Aorta (tissue), 5 donors: ENCODE data around the gene TRIM58. TPM values are rescaled to one million over a fixed set of nuclear protein-coding genes. Genes with fewer than 3 reads are reported as not detected.

Experiments used
- ATAC-seq: fragments of 200-7000 bp; cut with Tn5 transposase; one replicate; pipeline ENCODE4 v1.9.1; 2022; ENCODE audit warnings: moderate library complexity; ENCODE audit not compliant: low FRiP score
- DNase-seq, 2 donors: peaks; one replicate each; pipeline ENCODE4 v3.0.0-alpha.2; 2020
- H3K27ac ChIP-seq, 2 donors: one replicate each; pipeline ENCODE4 v1.5.1; 2013; ENCODE audit warnings: low read length in 2 of 2, mild to moderate bottlenecking in 2 of 2, moderate library complexity in 2 of 2, control low read depth in 1 of 2, inconsistent platforms in 1 of 2, low read depth in 1 of 2
- H3K27me3 ChIP-seq, 2 donors: one replicate each; pipeline ENCODE4 v1.6.1; 2013; ENCODE audit warnings: control low read depth in 1 of 2, low read length in 1 of 2, mild to moderate bottlenecking in 1 of 2, moderate library complexity in 1 of 2; ENCODE audit not compliant: insufficient read depth in 2 of 2, control insufficient read depth in 1 of 2
- H3K36me3 ChIP-seq, 2 donors: one replicate each; pipeline ENCODE4 v1.6.1; 2013; ENCODE audit warnings: control low read depth in 1 of 2, low read length in 1 of 2, mild to moderate bottlenecking in 1 of 2; ENCODE audit not compliant: insufficient read depth in 2 of 2, control insufficient read depth in 1 of 2
- H3K4me1 ChIP-seq, 2 donors: one replicate each; pipeline ENCODE4 v1.6.1; 2013; ENCODE audit warnings: low read length in 2 of 2, control low read depth in 1 of 2, mild to moderate bottlenecking in 1 of 2, moderate library complexity in 1 of 2; ENCODE audit not compliant: insufficient read depth in 2 of 2, control insufficient read depth in 1 of 2
- H3K4me3 ChIP-seq, 2 donors: one replicate each; pipeline ENCODE4 v1.5.1; 2013; ENCODE audit warnings: low read length in 2 of 2, control low read depth in 1 of 2, mild to moderate bottlenecking in 1 of 2
- H3K9me3 ChIP-seq: one replicate; pipeline ENCODE4 v1.6.1; 2013; ENCODE audit warnings: mild to moderate bottlenecking, low read length; ENCODE audit not compliant: control insufficient read depth
- WGBS, 2 donors: extraction: QIAGEN DNeasy Blood & Tissue Kit; methylation state at CpG; one replicate each; pipeline ENCODE4 v1.1.7; 2013; 5-methylcytosine and 5-hydroxymethylcytosine counted together
- intact Hi-C, 2 donors: fragments of 100-400 bp; cut with DNase I; formaldehyde crosslinking; loops; one replicate each; pipeline versions ENCODE4 v1.14.2 to v1.15.0; 2022
- polyA plus RNA-seq, 2 donors: library from polyadenylated mRNA; stranded (reverse); fragments of 200-250 nt; gene quantifications; one replicate each; pipeline ENCODE4 v1.2.3, GENCODE V29; 2013
- total RNA-seq, 2 donors: library from RNA; stranded (reverse); fragmentation: NEBNext Ultra II Directional; extraction: Animal tissue kit (Norgen Biotek cat#: 25700); gene quantifications; one replicate each; pipeline ENCODE4 v1.2.1, GENCODE V29; 2021
- donor health status: healthy with polysubstance abuse.
- donor health status: Bipolar disorder and iron deficiency.
- donor health status: DM: no; HTN: no; CAD: no.
- donor health status: DM: no; HTN: no; CAD: no.
- donor health status: DM: yes; HTN: yes; CAD: no.

TRIM58 gene
- total and polyA plus RNA-seq, 4 donors: 0.38 to 3.2 (median 1.3) TPM; not detected in 1

DNA sequence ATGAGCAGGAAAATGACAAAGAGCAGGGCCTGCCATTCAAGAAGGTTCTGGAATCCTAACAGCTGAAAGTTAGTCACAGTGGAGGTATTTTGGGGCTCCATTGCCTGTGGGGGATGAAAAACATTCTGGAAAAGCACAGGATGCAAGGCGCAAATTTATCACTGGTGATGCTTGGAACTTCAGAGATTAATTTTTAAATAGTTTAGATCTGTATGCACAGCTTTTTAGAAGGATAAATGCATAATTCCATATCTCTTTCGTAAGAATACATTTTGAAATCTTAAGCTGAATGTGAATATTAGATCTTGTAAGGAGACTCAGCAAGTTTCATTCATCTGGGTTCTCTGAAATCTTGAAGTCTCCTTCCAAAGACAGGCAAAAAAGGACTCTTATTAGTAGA lies 15.2 kb upstream of the TRIM58 start, which contains the start of gene OR11L1:
Gene OR11L1 (minus strand): TSS at position 101 of the 400 bp plus-strand sequence. CDS start 0 bp downstream, at position 101.
- H3K27ac ChIP-seq: no peak within 1 kb of the TSS
- H3K27me3 ChIP-seq: no peaks in the 10 kb centered on the region
- no peaks in the 10 kb centered on the region for H3K36me3 ChIP-seq
- no peak for ATAC-seq
- DNase-seq: no peak
- intact Hi-C loops: no loop called here
- H3K4me1 ChIP-seq: no peaks in the 10 kb centered on the region
- peaks cover 3% of the 10 kb centered on the region for H3K9me3 ChIP-seq
- no peak within 1 kb of the TSS for H3K4me3 ChIP-seq
- 83 to 87% methylated on average over 2 of the region's 2 CpGs for WGBS, 2 donors

DNA sequence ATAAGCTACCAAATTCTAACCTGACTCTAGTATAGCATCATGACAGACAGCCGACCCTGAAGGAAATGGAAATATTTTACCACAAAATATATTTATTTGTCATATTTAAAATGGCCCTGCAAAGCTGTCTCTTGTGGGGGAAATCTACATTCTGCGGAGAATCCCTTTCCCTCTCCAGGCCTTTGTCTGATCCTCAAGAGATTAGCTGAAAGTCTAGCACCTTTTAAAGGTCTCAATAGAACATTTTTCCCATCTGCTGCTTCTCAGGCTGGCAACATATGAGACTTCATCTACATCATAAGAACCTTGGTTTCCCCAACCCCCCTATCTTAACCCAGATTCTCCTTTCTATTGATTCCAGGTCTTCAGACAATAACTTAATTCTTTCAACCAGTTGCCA lies 13.6 kb upstream of the TRIM58 start:
- no peak for DNase-seq
- intact Hi-C loops: no loop called here
- WGBS, 2 donors: 46 to 82% methylated on average over 2 of the region's 2 CpGs

DNA sequence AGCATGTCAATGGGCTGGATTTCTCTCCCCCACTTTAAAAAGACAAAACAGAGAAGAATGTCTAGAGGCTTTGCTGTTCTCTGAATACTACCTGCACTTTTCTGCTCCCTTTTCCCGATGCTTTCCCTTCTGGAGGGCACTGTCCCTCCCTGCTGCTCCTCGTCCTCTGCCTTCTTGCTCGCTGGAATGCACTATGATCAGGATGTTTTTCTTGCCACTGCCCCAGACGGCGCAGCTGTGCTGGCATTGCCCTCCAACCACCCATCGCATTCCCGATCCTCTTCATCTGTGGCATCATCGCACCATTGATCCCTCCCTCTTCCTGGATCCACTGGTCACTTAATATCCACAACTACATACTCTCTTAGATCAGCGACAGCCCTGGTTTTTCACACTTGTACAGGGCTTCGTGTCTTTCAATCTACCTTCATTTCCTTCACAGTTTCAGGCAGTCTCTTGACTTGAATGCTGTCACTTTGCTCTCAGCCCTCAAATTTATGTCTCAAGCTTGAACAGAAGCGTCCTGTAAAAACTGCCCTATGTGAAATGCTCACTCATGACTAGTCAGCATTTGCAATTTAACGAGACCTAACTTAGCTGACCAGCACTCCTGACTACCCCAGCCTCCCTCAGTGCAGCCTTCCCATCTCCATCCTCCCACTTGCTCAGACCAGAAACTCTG lies 11.8 kb upstream of the TRIM58 start:
- Histone ChIP-seq H3K9me3 (peaks cover 1% of the 10 kb centered on the region), H3K27me3 (no peaks in the 10 kb centered on the region), H3K4me3 (no peak overlapping the region), H3K36me3 (no peaks in the 10 kb centered on the region), H3K4me1 (no peaks in the 10 kb centered on the region), H3K27ac (no peak overlapping the region)
- 52 to 53% methylated on average over 12 of the region's 12 CpGs for WGBS, 2 donors
- DNase-seq: no peak
- intact Hi-C loops: no loop called here
- ATAC-seq: no peak

More for the DNA sequence above, 13.6 kb upstream of the TRIM58 start:
- Histone ChIP-seq H3K4me1 (no peaks in the 10 kb centered on the region), H3K27ac (no peak overlapping the region), H3K4me3 (no peak overlapping the region), H3K36me3 (no peaks in the 10 kb centered on the region), H3K27me3 (no peaks in the 10 kb centered on the region), H3K9me3 (peaks cover 3% of the 10 kb centered on the region)
- no peak for ATAC-seq

DNA sequence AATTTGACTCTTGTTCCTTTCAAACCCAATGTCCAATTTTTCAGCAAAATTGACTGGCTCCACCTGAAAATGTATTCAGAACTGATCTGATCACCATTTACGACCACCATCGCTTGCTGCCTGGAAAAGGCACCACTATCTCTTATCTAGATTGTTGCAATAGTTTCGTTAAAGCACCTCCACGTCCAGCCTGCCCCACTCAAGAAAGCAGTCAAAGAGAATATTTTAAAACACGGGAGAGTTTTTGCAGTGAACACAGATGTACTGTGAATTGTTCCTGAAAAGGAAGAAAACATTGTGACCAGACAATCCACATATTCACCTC lies 11.3 kb upstream of the TRIM58 start:
- ATAC-seq: no peak

DNA sequence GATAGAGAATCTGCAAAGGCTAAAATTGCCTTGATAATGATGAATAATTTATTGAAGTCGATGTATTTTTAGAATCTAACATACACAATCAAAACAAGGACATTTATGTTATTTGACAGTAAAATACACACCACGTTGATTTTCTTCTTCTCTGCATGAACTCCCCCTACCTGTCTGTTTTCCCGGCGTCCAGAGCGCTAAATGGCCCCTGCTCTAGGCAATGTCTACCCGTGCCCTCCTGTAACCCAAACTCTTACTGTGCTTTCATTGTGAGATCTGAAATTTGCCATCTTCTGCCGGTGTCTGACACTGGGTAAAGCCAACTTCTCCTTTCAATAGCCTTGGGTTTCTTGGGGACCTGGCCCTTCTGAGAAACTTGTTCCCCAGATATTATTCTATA lies 8.6 kb upstream of the TRIM58 start:
- Histone ChIP-seq H3K27ac (no peak overlapping the region), H3K27me3 (no peaks in the 10 kb centered on the region), H3K4me3 (no peak overlapping the region), H3K9me3 (no peaks in the 10 kb centered on the region), H3K4me1 (no peaks in the 10 kb centered on the region), H3K36me3 (no peaks in the 10 kb centered on the region)
- ATAC-seq (no peak), DNase-seq (no peak)
- intact Hi-C loops: no loop called here
- 70 to 81% methylated on average over 7 of the region's 7 CpGs for WGBS, 2 donors

More for the DNA sequence above, 11.3 kb upstream of the TRIM58 start:
- Histone ChIP-seq H3K4me3 (no peak overlapping the region), H3K27me3 (no peaks in the 10 kb centered on the region), H3K36me3 (no peaks in the 10 kb centered on the region), H3K4me1 (no peaks in the 10 kb centered on the region), H3K27ac (no peak overlapping the region), H3K9me3 (peaks cover 1% of the 10 kb centered on the region)
- no peak for DNase-seq
- intact Hi-C loops: no loop called here
- WGBS, 2 donors: 67 to 82% methylated on average over 5 of the region's 5 CpGs

DNA sequence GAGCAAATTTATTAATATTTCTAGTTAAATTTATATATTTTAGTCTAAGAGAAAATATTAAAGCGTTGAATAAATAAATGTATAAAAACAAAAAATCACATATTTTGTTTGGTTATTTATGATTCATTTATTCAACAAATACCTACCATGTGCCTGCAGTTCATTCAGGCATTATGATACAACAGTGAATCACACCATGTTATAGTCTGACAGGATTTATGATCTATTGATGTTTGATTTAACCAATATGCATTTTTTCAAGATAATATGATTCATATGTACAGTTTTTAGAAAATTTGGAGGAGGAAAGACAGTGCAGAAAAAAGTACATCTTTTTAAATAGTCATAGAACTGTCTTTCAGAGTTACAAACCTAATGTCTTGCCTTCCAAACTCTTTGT lies 7.4 kb upstream of the TRIM58 start:
- DNase-seq: no peak
- no peak overlapping the region for H3K27ac ChIP-seq
- H3K4me3 ChIP-seq: no peak overlapping the region
- intact Hi-C loops: no loop called here
- 74 to 95% methylated on average over 1 of the region's 1 CpG for WGBS, 2 donors
- H3K27me3 ChIP-seq: no peaks in the 10 kb centered on the region
- H3K4me1 ChIP-seq: no peaks in the 10 kb centered on the region
- ATAC-seq: no peak
- H3K36me3 ChIP-seq: no peaks in the 10 kb centered on the region
- H3K9me3 ChIP-seq: no peaks in the 10 kb centered on the region

DNA sequence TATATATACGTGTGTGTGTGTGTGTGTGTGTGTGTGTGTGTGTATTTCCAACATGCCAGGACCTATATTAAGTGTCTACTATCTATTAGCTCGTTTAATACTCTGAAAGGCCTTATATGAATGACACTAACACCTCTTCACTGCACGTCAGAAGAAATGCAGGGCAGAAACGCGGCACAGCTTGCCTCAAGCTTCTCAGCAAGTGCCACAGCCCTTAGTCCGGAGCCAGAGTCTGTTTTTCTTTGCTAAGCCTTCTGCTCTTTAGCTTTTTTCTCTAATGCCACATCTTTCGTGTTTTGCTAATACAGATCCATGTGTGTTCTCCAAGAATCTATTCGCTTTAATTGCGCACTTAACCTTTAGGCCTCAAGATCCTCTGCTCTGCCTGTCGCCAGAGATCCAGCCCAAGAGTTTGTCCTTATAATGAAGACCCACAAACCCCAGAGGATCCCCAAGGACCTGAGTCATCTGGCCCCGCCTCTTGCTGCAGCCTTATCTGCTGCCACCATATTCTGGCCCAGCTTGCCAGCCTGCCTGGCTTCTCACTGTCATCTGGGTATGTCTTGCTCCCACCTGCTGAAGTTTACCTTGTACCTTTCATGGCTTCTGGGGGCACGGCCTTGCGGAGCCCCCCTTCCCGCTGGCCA lies 2.0 kb upstream of the TRIM58 start:
- ATAC-seq (no peak), DNase-seq (no peak)
- H3K4me1 ChIP-seq: no peaks in the 10 kb centered on the region
- WGBS, 2 donors: 80 to 83% methylated on average over 14 of the region's 14 CpGs
- no peak overlapping the region for H3K27ac ChIP-seq
- H3K36me3 ChIP-seq: no peaks in the 10 kb centered on the region
- H3K9me3 ChIP-seq: peaks cover 2% of the 10 kb centered on the region
- H3K27me3 ChIP-seq: no peaks in the 10 kb centered on the region
- no peak overlapping the region for H3K4me3 ChIP-seq
- intact Hi-C loops: no loop called here

DNA sequence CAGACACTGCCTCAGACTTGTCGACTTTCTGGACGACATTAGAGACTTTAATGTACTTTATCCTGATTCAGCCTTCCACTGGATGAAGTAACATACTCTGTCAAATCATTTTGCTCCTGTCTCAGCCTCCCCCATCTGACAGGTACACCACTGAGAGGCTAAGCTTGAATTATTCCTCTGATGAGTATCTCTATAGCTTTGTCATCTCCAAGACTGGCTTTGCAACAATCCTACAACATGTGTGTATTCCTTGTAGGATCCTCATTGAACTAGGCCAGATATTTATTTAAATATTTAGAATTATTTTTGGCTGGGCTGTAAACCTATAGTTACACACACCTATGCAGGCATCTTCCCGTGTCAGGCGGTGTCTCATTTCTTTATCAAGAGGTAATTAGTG lies 1.1 kb upstream of the TRIM58 start:
- Histone ChIP-seq H3K36me3 (no peaks in the 10 kb centered on the region), H3K9me3 (peaks cover 2% of the 10 kb centered on the region), H3K27me3 (no peaks in the 10 kb centered on the region), H3K4me3 (no peak overlapping the region), H3K4me1 (no peaks in the 10 kb centered on the region), H3K27ac (no peak overlapping the region)
- DNase-seq (no peak), ATAC-seq (no peak)
- intact Hi-C loops: no loop called here
- WGBS, 2 donors: 79 to 81% methylated on average over 4 of the region's 4 CpGs

DNA sequence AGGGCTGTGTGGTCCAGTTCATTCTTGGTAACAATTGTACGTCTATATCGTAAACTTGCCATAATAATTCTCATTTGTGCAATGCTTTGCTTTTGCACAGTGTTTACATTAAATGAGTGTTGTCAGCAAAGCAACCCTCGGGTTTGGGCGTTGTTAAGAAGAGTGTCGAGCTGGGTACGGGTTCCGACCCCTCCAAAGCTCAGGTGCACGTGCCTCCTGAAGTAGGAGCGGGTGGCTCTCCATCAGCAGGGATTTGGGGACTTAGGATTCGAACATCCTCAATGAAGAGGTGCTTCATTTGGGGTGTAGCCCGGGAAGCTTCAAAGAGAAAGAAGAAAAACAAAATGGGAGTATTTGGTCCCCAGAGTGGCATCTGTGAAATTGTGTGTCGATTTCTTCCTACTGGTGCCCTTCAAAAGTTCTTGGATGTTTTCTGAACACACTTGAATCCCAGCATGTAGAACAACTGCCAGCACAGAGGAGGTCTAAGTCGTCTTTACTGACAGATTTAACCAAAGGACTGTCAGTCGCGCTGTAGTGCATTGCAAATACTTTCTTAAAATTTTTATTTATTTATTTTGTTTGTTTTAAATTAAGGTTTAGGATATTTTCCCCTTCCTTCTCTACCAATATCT lies 1.1 kb downstream of the TRIM58 start:
- H3K9me3 ChIP-seq: peaks cover 2% of the 10 kb centered on the region
- H3K36me3 ChIP-seq: no peaks in the 10 kb centered on the region
- no peaks in the 10 kb centered on the region for H3K4me1 ChIP-seq
- no peak overlapping the region for H3K27ac ChIP-seq
- H3K4me3 ChIP-seq: no peak overlapping the region
- WGBS, 2 donors: 41 to 47% methylated on average over 15 of the region's 15 CpGs
- no peaks in the 10 kb centered on the region for H3K27me3 ChIP-seq
- ATAC-seq: no peak
- no peak for DNase-seq
- intact Hi-C loops: no loop called here
